SK-N-SH (cell line): ENCODE results near the gene CHRM4. TPM values are rescaled to one million over a fixed set of nuclear protein-coding genes. Genes with fewer than 3 reads are reported as not detected.

ENCODE experiments used
- CTCF ChIA-PET: fragments of 300-600, 350-600 bp; formaldehyde crosslinking; extraction: SDS; loops from one replicate; lab custom pipeline; 2021; lab: Yijun Ruan, JAX
- POLR2A ChIA-PET: fragments of 350-600 bp; sonication (Branson Sonifier 250); formaldehyde crosslinking; extraction: SDS; loops from one replicate; lab custom pipeline; 2020; ENCODE audit warnings: antibody characterized with exemption, inconsistent platforms; lab: Yijun Ruan, JAX
- DNase-seq: peaks from one replicate; pipeline ENCODE4 v3.0.0; 2012
- H2AFZ ChIP-seq: fragments of 200-600 bp; sonication (generic); 2 replicates; pipeline ENCODE4 v1.8.1; 2016; ENCODE audit warnings: antibody characterized with exemption, mild to moderate bottlenecking, low read depth
- H3F3A ChIP-seq: fragments of 200-600 bp; sonication (generic); replicated peaks from 2 replicates; pipeline ENCODE3; 2016; ENCODE audit warnings: antibody characterized with exemption, mild to moderate bottlenecking; ENCODE audit not compliant: insufficient read depth
- H3K27ac ChIP-seq, 2 experiments: fragments of 200-500 bp in 1 of 2; fragments of 200-600 bp in 1 of 2; sonication (Bioruptor generic) in 1 of 2; sonication (generic), shearing (Covaris generic) in 1 of 2; 2 replicates each; pipeline versions ENCODE4 v1.5.1 to v1.6.1; 2014 to 2016; ENCODE audit warnings: low read depth in 2 of 2, inconsistent platforms in 1 of 2, low read length in 1 of 2, mild to moderate bottlenecking in 1 of 2, mixed read lengths in 1 of 2
- H3K27me3 ChIP-seq: fragments of 200-600 bp; sonication (generic), shearing (Covaris generic); 2 replicates; pipeline ENCODE4 v1.6.1; 2016; ENCODE audit warnings: mixed run types; ENCODE audit not compliant: insufficient read depth
- H3K36me3 ChIP-seq, 2 experiments: fragments of 200-500 bp in 1 of 2; fragments of 200-600 bp in 1 of 2; sonication (Bioruptor generic) in 1 of 2; sonication (generic) in 1 of 2; replicated peaks in 1 of 2; 2 replicates each; pipeline versions ENCODE3 to v1.5.1; 2014 to 2016; ENCODE audit warnings: low read length in 1 of 2, mild to moderate bottlenecking in 1 of 2; ENCODE audit not compliant: insufficient read depth in 2 of 2, control insufficient read depth in 1 of 2
- H3K4me1 ChIP-seq, 2 experiments: fragments of 200-500 bp in 1 of 2; fragments of 200-600 bp in 1 of 2; sonication (Bioruptor generic) in 1 of 2; sonication (generic), shearing (Covaris generic) in 1 of 2; 2 replicates each; pipeline versions ENCODE4 v1.5.1 to v1.6.1; 2014 to 2016; ENCODE audit warnings: low read depth in 1 of 2, low read length in 1 of 2, mixed run types in 1 of 2; ENCODE audit not compliant: insufficient read depth in 2 of 2, control insufficient read depth in 1 of 2
- H3K4me2 ChIP-seq: fragments of 200-600 bp; sonication (generic), shearing (Covaris generic); 2 replicates; pipeline ENCODE4 v1.6.1; 2017; ENCODE audit warnings: mixed run types
- H3K4me3 ChIP-seq, 2 experiments: fragments of 200-500 bp in 1 of 2; fragments of 200-600 bp in 1 of 2; sonication (Bioruptor generic) in 1 of 2; sonication (generic), shearing (Covaris generic) in 1 of 2; 2 replicates each; pipeline versions ENCODE4 v1.5.1 to v1.8.1; 2014 to 2016; ENCODE audit warnings: low read depth in 2 of 2, inconsistent platforms in 1 of 2, low read length in 1 of 2, mild to moderate bottlenecking in 1 of 2, mixed read lengths in 1 of 2, moderate library complexity in 1 of 2
- H3K79me2 ChIP-seq: fragments of 200-600 bp; sonication (generic); 2 replicates; pipeline ENCODE4 v1.8.1; 2017; ENCODE audit warnings: mild to moderate bottlenecking; ENCODE audit not compliant: insufficient read depth
- H3K9ac ChIP-seq: fragments of 200-600 bp; sonication (generic); 2 replicates; pipeline ENCODE4 v1.6.1; 2017; ENCODE audit warnings: mixed run types
- H3K9me2 ChIP-seq: fragments of 200-600 bp; sonication (generic); 2 replicates; pipeline ENCODE4 v1.6.1; 2017; ENCODE audit warnings: mixed run types
- H3K9me3 ChIP-seq: fragments of 200-600 bp; sonication (generic); 2 replicates; pipeline ENCODE4 v1.6.1; 2017; ENCODE audit warnings: mixed run types, mild to moderate bottlenecking, moderate library complexity
- H4K20me1 ChIP-seq: fragments of 200-600 bp; sonication (generic); 2 replicates; pipeline ENCODE4 v1.6.1; 2017; ENCODE audit warnings: mild to moderate bottlenecking, mixed run types; ENCODE audit not compliant: insufficient read depth
- CTCF ChIP-seq: fragments of 200-600 bp; sonication (generic); IDR thresholded peaks from 2 replicates; pipeline ENCODE4 v1.6.1; 2017; ENCODE audit warnings: antibody characterized with exemption, mild to moderate bottlenecking, moderate library complexity
- RAD21 ChIP-seq: IDR thresholded peaks from 2 replicates; pipeline ENCODE4 v1.6.1; 2012; ENCODE audit warnings: mild to moderate bottlenecking, low read length
- REST ChIP-seq: IDR thresholded peaks from 2 replicates; pipeline ENCODE4 v1.6.1; 2012; ENCODE audit warnings: mild to moderate bottlenecking, low read depth, low read length, moderate library complexity
- RFX5 ChIP-seq: IDR thresholded peaks from 2 replicates; pipeline ENCODE4 v1.6.1; 2012; ENCODE audit warnings: mild to moderate bottlenecking, improper control_type of control experiment, low read length
- RXRA ChIP-seq: IDR thresholded peaks from 2 replicates; pipeline ENCODE4 v1.4.0; 2012; ENCODE audit warnings: low read depth, mild to moderate bottlenecking, borderline replicate concordance
- SMC3 ChIP-seq: IDR thresholded peaks from 2 replicates; pipeline ENCODE4 v1.6.1; 2012; ENCODE audit warnings: low read depth, low read length, improper control_type of control experiment
- TAF1 ChIP-seq: IDR thresholded peaks from 2 replicates; pipeline ENCODE4 v1.6.1; 2012; ENCODE audit warnings: low read depth, mild to moderate bottlenecking, low read length, moderate library complexity, borderline replicate concordance
- YY1 ChIP-seq: IDR thresholded peaks from 2 replicates; pipeline ENCODE4 v1.4.0; 2012; ENCODE audit warnings: low read depth, mild to moderate bottlenecking
- ZBTB33 ChIP-seq: IDR thresholded peaks from 2 replicates; pipeline ENCODE4 v1.4.0; 2012; ENCODE audit warnings: low read depth, borderline replicate concordance
- WGBS: methylation state at CpG from one replicate; pipeline ENCODE4 v1.1.6; 2017; ENCODE audit warnings: low lambda C conversion rate; 5-methylcytosine and 5-hydroxymethylcytosine counted together
- polyA plus RNA-seq, 3 experiments: library from polyadenylated mRNA; depleted of rRNA; stranded (reverse); fragments of >200 nt; gene quantifications; 2 replicates each; pipeline ENCODE4 v1.2.3, GENCODE V29; 2012

CHRM4 gene
- polyA plus RNA-seq, 1 of the 3 experiments (the other 2 are of a cell fraction): 0.26 TPM

GRCh38 chr11:46353698-46354097 is 37.9 kb downstream of the CHRM4 start (continued):
- TF ChIP-seq ZBTB33: no peak
- TF ChIP-seq REST: no peak
- no peak for TF ChIP-seq RXRA
- no peak for TF ChIP-seq YY1

GRCh38 chr11:46352063-46352841 is 39.3 kb downstream of the CHRM4 start:
- H3K79me2 ChIP-seq: peaks cover 92% of the 10 kb centered on the region
- POLR2A ChIA-PET: interaction anchor here (1.4 kb wide), 1 partner anchor 9 kb away, joined by 6 read pairs; no protein-coding TSS in a partner anchor

More at GRCh38 chr11:46352063-46352841, 39.3 kb downstream of the CHRM4 start:
- CTCF ChIA-PET: interaction anchor here (0.6 to 17.7 kb wide), 29 partner anchors 9 to 945 kb away, joined by 3 to 423 read pairs (median 4); partner anchors contain the start of gene CHRM4
- Histone ChIP-seq H2AFZ (no peak overlapping the region), H3K4me1 (peaks cover 14 to 19% of the 10 kb centered on the region in 2 experiments; a peak in 3 of 4 replicates), H3K9me2 (no peaks in the 10 kb centered on the region), H3K36me3 (peaks cover 3 to 5% of the 10 kb centered on the region in 2 experiments), H3F3A (no peaks in the 10 kb centered on the region), H3K9me3 (no peaks in the 10 kb centered on the region), H3K4me3 (no peak overlapping the region; a peak in 1 of 4 replicates), H3K4me2 (no peak overlapping the region), H3K27ac (no peak overlapping the region), H4K20me1 (peaks cover 31% of the 10 kb centered on the region; the same call in 1 of the 2 replicates), H3K27me3 (no peaks in the 10 kb centered on the region), H3K9ac (no peak overlapping the region)
- WGBS: 78% methylated on average over 18 of the region's 33 CpGs
- peak; percentile 75 for TF ChIP-seq RAD21
- no peak for TF ChIP-seq TAF1
- no peak for TF ChIP-seq RFX5
- peak; percentile 77 for TF ChIP-seq SMC3
- peak; percentile 82 for TF ChIP-seq CTCF
- DNase-seq: peak; percentile 85
